HepG2 (cell line): ENCODE data around the gene SRR.

ENCODE experiments used
- BRF2 ChIP-seq: sonication (generic); formaldehyde crosslinking; IDR thresholded peaks from 2 replicates; pipeline ENCODE4 v1.8.1; 2022; ENCODE audit warnings: mild to moderate bottlenecking, missing genetic modification reagents
- CBFB ChIP-seq: sonication (generic); formaldehyde crosslinking; IDR thresholded peaks from 2 replicates; pipeline ENCODE4 v1.4.0; 2020; ENCODE audit warnings: missing genetic modification reagents
- CTCF ChIP-seq: sonication (generic); formaldehyde crosslinking; IDR thresholded peaks from 2 replicates; pipeline ENCODE4 v1.5.0; 2020; ENCODE audit warnings: mild to moderate bottlenecking, missing genetic modification reagents, moderate library complexity
- IRF2 ChIP-seq: IDR thresholded peaks from 2 replicates; pipeline ENCODE4 v1.6.1; 2018; ENCODE audit warnings: missing genetic modification reagents, missing compliant biosample characterization
- KAT2B ChIP-seq: fragments of 150-350 bp; IDR thresholded peaks from 2 replicates; pipeline ENCODE4 v1.6.1; 2014; ENCODE audit warnings: low read depth, low read length, borderline replicate concordance
- MEIS2 ChIP-seq: sonication (generic); formaldehyde crosslinking; IDR thresholded peaks from 2 replicates; pipeline ENCODE4 v1.9.0; 2021; ENCODE audit warnings: mild to moderate bottlenecking, missing genetic modification reagents
- RBAK ChIP-seq: sonication (generic); formaldehyde crosslinking; IDR thresholded peaks from 2 replicates; pipeline ENCODE4 v1.5.1; 2020; ENCODE audit warnings: mild to moderate bottlenecking, missing genetic modification reagents
- SOX5 ChIP-seq: IDR thresholded peaks from 2 replicates; pipeline ENCODE4 v1.6.1; 2016; ENCODE audit warnings: borderline replicate concordance
- TAF1 ChIP-seq: sonication (generic); formaldehyde crosslinking; IDR thresholded peaks from 2 replicates; pipeline ENCODE4 v1.4.0; 2020; ENCODE audit warnings: missing genetic modification reagents
- ZBTB1 ChIP-seq: sonication (generic); formaldehyde crosslinking; IDR thresholded peaks from 2 replicates; pipeline ENCODE4 v1.4.0; 2020; ENCODE audit warnings: missing genetic modification reagents, borderline replicate concordance
- ZNF280B ChIP-seq: sonication (generic); formaldehyde crosslinking; IDR thresholded peaks from 2 replicates; pipeline ENCODE4 v1.5.0; 2020; ENCODE audit warnings: missing genetic modification reagents, mild to moderate bottlenecking, borderline replicate concordance
- ZNF770 ChIP-seq: sonication (generic); formaldehyde crosslinking; IDR thresholded peaks from 2 replicates; pipeline ENCODE4 v1.5.0; 2020; ENCODE audit warnings: mild to moderate bottlenecking, missing genetic modification reagents

- TF ChIP-seq CTCF (CRISPR knock-in tag) = no peak
- no peak for TF ChIP-seq SOX5 (CRISPR knock-in tag)
- TF ChIP-seq KAT2B = no peak
- TF ChIP-seq ZNF280B (CRISPR knock-in tag) = no peak
- TF ChIP-seq RBAK = no peak
- no peak for TF ChIP-seq ZBTB1 (CRISPR knock-in tag)
- TF ChIP-seq ZNF770 (CRISPR knock-in tag) = no peak
- TF ChIP-seq MEIS2 (CRISPR knock-in tag) = no peak
- no peak for TF ChIP-seq BRF2
- no peak for TF ChIP-seq TAF1 (CRISPR knock-in tag)
- no peak for TF ChIP-seq CBFB (CRISPR knock-in tag)
- TF ChIP-seq IRF2 (CRISPR knock-in tag) = no peak
These were observed 39.5 kb upstream of the SRR start for GRCh38 chr17:2264067-2264860.
